GM19467 (cell line): ENCODE measurements around the gene D2HGDH.
"Not testable (repeated sequence)": the region's sequence is repeated elsewhere in the genome, so short reads cannot be mapped to it uniquely, and the experiment has no call there.

Experiments used
- ATAC-seq: cut with Tn5 transposase; IDR thresholded peaks from one replicate; pipeline ENCODE4 v1.9.1; 2021; ENCODE audit warnings: mild to moderate bottlenecking, moderate library complexity; ENCODE audit not compliant: unreplicated experiment

The D2HGDH gene

GRCh38 chr2:241768251-241768711 lies 33.9 kb downstream of the D2HGDH start:
- ATAC-seq, result no peak

GRCh38 chr2:241768850-241769249 lies 34.4 kb downstream of the D2HGDH start:
- ATAC-seq, result no peak

- ATAC-seq, result no peak
These were observed 35.4 kb downstream of the D2HGDH start for GRCh38 chr2:241769819-241770184.

GRCh38 chr2:241770185-241770935 lies 35.9 kb downstream of the D2HGDH start:
- ATAC-seq, result no peak

- no peak for ATAC-seq
These were observed 36.5 kb downstream of the D2HGDH start for GRCh38 chr2:241770936-241771285.

GRCh38 chr2:241771286-241772062 lies 37.0 kb downstream of the D2HGDH start:
- no peak for ATAC-seq

GRCh38 chr2:241772063-241772499 lies 37.7 kb downstream of the D2HGDH start:
- ATAC-seq, result no peak

GRCh38 chr2:241773511-241774418 lies 39.3 kb downstream of the D2HGDH start:
- ATAC-seq, result no peak

GRCh38 chr2:241774419-241775222 lies 40.2 kb downstream of the D2HGDH start:
- ATAC-seq, result no peak

- ATAC-seq, result no peak
These were observed 41.1 kb downstream of the D2HGDH start for GRCh38 chr2:241775223-241776177.

- no peak for ATAC-seq
These were observed 42.1 kb downstream of the D2HGDH start, which contains the start of gene GAL3ST2 for GRCh38 chr2:241776336-241777169. TSS of gene GAL3ST2 (plus strand) at chr2:241776822. CDS start at chr2:241776956, 134 bp downstream.

GRCh38 chr2:241777170-241777685 lies 42.8 kb downstream of the D2HGDH start:
- no peak for ATAC-seq

GRCh38 chr2:241777686-241778627 lies 43.5 kb downstream of the D2HGDH start:
- ATAC-seq, result no peak

GRCh38 chr2:241780939-241781569 lies 46.6 kb downstream of the D2HGDH start:
- no peak for ATAC-seq

GRCh38 chr2:241782053-241782452 lies 47.6 kb downstream of the D2HGDH start:
- not testable (repeated sequence) for ATAC-seq

GRCh38 chr2:241788135-241788534 lies 53.7 kb downstream of the D2HGDH start:
- ATAC-seq, result no peak
